Smooth muscle cell (in vitro differentiated cells): ENCODE results near the gene SLC5A9. TPM values are rescaled to one million over a fixed set of nuclear protein-coding genes. Genes with fewer than 3 reads are reported as not detected.

ENCODE experiments used
- DNase-seq: peaks from one replicate; lab custom pipeline; 2025; ENCODE audit not compliant: unreplicated experiment; lab: John Stamatoyannopoulos, UW
- H2AFZ ChIP-seq: fragments of 200-600 bp; sonication (generic); 2 replicates; pipeline ENCODE4 v1.6.0; 2016; ENCODE audit warnings: antibody characterized with exemption, low read depth, mild to moderate bottlenecking
- H3F3A ChIP-seq: fragments of 200-600 bp; sonication (generic); 2 replicates; pipeline ENCODE4 v1.6.0; 2017; ENCODE audit warnings: antibody characterized with exemption, low read depth
- H3K27ac ChIP-seq: fragments of 200-600 bp; sonication (generic); 2 replicates; pipeline ENCODE4 v1.5.1; 2016; ENCODE audit warnings: low read depth, mild to moderate bottlenecking
- H3K27me3 ChIP-seq: fragments of 200-600 bp; sonication (generic); 2 replicates; pipeline ENCODE4 v1.6.1; 2016; ENCODE audit warnings: low read depth, mild to moderate bottlenecking
- H3K36me3 ChIP-seq: fragments of 200-600 bp; sonication (generic); 2 replicates; pipeline ENCODE4 v1.5.1; 2016; ENCODE audit warnings: low read depth
- H3K4me1 ChIP-seq: fragments of 200-600 bp; sonication (generic); 2 replicates; pipeline ENCODE4 v1.5.1; 2016; ENCODE audit warnings: low read depth
- H3K4me2 ChIP-seq: fragments of 200-600 bp; sonication (generic); 2 replicates; pipeline ENCODE4 v1.6.0; 2016; ENCODE audit warnings: mild to moderate bottlenecking
- H3K4me3 ChIP-seq: fragments of 200-600 bp; sonication (generic); 2 replicates; pipeline ENCODE4 v1.5.1; 2016; ENCODE audit warnings: mild to moderate bottlenecking
- H3K79me2 ChIP-seq: fragments of 200-600 bp; sonication (generic); 2 replicates; pipeline ENCODE4 v1.6.0; 2016; ENCODE audit warnings: low read depth, mild to moderate bottlenecking
- H3K9ac ChIP-seq: fragments of 200-600 bp; sonication (generic); 2 replicates; pipeline ENCODE4 v1.6.0; 2016; ENCODE audit warnings: low read depth
- H3K9me3 ChIP-seq: fragments of 200-600 bp; sonication (generic); replicated peaks from 2 replicates; pipeline ENCODE4 v1.5.1; 2016; ENCODE audit warnings: low read depth
- H4K20me1 ChIP-seq: fragments of 200-600 bp; sonication (generic); 2 replicates; pipeline ENCODE4 v1.6.0; 2016; ENCODE audit warnings: low read depth
- CTCF ChIP-seq: fragments of 200-600 bp; sonication (generic); IDR thresholded peaks from 2 replicates; pipeline ENCODE4 v1.5.1; 2017; ENCODE audit warnings: borderline replicate concordance, mild to moderate bottlenecking, antibody characterized with exemption; ENCODE audit not compliant: insufficient read depth, poor library complexity, severe bottlenecking
- WGBS: methylation state at CpG from one replicate; pipeline ENCODE4 v1.1.7; 2016; ENCODE audit warnings: low lambda C conversion rate; 5-methylcytosine and 5-hydroxymethylcytosine counted together
- polyA plus RNA-seq: library from polyadenylated mRNA; unstranded; fragments of >200 nt; fragmentation: Nextera tagmentation; extraction: Ambion mirVana; gene quantifications from 2 replicates; pipeline ENCODE4 v1.2.1, GENCODE V29; 2016
- total RNA-seq: library from RNA; depleted of rRNA; stranded (reverse); fragments of >200 nt; gene quantifications from 2 replicates; pipeline ENCODE4 v1.2.3, GENCODE V29; 2014

SLC5A9 gene
- total and polyA plus RNA-seq, 2 experiments from 2014 or later: 0.09 TPM; not detected in 1

DNA sequence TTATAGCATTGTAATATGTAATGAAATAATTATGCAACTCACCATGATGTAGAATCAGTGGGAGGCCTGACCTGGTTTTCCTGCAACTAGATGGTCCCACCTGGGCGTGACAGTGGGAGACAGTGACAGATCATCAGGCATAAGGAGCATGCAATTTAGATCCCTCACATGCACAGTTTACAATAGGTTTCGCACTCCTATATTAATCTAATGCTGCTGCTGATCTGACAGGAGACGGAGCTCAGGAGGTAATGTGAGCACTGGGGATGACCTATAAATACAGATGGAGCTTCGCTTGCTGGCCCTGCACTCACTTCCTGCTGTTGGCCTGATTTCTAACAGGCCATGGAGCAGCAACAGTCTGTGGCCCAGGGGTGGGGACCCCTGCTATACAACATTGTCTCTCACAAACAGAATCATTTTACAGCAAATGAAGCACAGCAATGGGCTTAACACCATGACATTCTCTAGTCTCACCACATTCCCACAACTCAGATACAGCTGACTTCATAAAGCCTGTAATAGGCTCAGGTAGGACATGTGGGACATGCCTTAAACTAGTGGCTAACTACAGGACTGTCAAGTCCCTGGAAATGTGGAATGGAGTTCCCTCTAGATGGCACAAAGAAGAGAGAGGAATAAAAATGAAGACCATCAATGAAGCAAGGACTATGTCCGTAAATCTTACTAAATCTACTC, 40.7 kb upstream of the SLC5A9 start:
- Histone ChIP-seq H3K27me3 (no peaks in the 10 kb centered on the region), H3F3A (no peaks in the 10 kb centered on the region), H3K9me3 (no peaks in the 10 kb centered on the region)

DNA sequence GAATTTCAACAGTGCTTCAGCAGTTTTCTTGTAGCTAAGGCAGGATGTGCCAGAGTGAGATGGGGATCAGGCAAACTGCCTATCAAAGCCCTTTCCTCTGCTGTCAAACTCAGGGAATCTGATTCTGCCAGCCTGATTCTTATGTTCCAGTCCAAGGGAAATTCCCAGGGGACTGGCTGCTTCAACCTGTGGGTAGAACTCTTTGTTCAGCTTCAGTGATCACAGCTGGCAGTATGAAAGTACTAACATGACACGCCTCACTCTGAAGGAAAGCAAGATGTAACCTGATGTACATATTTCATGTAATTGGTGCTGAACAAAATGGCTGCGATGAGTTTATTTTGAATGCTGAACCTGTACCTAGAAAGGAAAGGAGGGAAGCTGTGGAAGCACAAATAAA, 40.1 kb upstream of the SLC5A9 start:
- H2AFZ ChIP-seq: no peak overlapping the region
- no peak for TF ChIP-seq CTCF
- no peaks in the 10 kb centered on the region for H3K4me1 ChIP-seq
- H3F3A ChIP-seq: no peaks in the 10 kb centered on the region
- no peak overlapping the region for H3K4me3 ChIP-seq
- no peak for DNase-seq
- H3K36me3 ChIP-seq: no peaks in the 10 kb centered on the region
- 86% methylated on average over 2 of the region's 2 CpGs for WGBS
- no peak overlapping the region for H3K27ac ChIP-seq
- no peaks in the 10 kb centered on the region for H4K20me1 ChIP-seq
- H3K27me3 ChIP-seq: no peaks in the 10 kb centered on the region
- H3K79me2 ChIP-seq: no peaks in the 10 kb centered on the region
- H3K9me3 ChIP-seq: no peaks in the 10 kb centered on the region
- H3K9ac ChIP-seq: no peak overlapping the region
- no peak overlapping the region for H3K4me2 ChIP-seq

More for the DNA sequence above, 40.7 kb upstream of the SLC5A9 start:
- no peak overlapping the region for H3K27ac ChIP-seq
- H4K20me1 ChIP-seq: no peaks in the 10 kb centered on the region
- no peak overlapping the region for H3K4me2 ChIP-seq
- TF ChIP-seq CTCF: no peak
- no peak for DNase-seq
- no peaks in the 10 kb centered on the region for H3K36me3 ChIP-seq
- no peak overlapping the region for H2AFZ ChIP-seq
- WGBS: 89% methylated on average over 5 of the region's 5 CpGs
- no peaks in the 10 kb centered on the region for H3K79me2 ChIP-seq
- H3K4me1 ChIP-seq: no peaks in the 10 kb centered on the region
- H3K4me3 ChIP-seq: no peak overlapping the region
- no peak overlapping the region for H3K9ac ChIP-seq

- no peaks in the 10 kb centered on the region for H4K20me1 ChIP-seq
- no peaks in the 10 kb centered on the region for H3K4me1 ChIP-seq
- H2AFZ ChIP-seq: no peak overlapping the region
- H3K4me3 ChIP-seq: no peak overlapping the region
- 69% methylated on average over 3 of the region's 3 CpGs for WGBS
- DNase-seq: no peak
- no peak overlapping the region for H3K27ac ChIP-seq
- H3K9ac ChIP-seq: no peak overlapping the region
- H3K9me3 ChIP-seq: peaks cover 7% of the 10 kb centered on the region
- H3F3A ChIP-seq: no peaks in the 10 kb centered on the region
- no peaks in the 10 kb centered on the region for H3K36me3 ChIP-seq
- no peaks in the 10 kb centered on the region for H3K27me3 ChIP-seq
- no peak for TF ChIP-seq CTCF
- H3K79me2 ChIP-seq: no peaks in the 10 kb centered on the region
- no peak overlapping the region for H3K4me2 ChIP-seq
These were observed 36.1 kb upstream of the SLC5A9 start for GRCh38 chr1:48186306-48186839.
